ENCODE data around the gene MTHFD1L.
"Not testable (repeated sequence)": the region's sequence is repeated elsewhere in the genome, so short reads cannot be mapped to it uniquely, and the experiment has no call there.

Gene MTHFD1L

GRCh38 chr6:151068761-151069312, 203.3 kb downstream of the MTHFD1L start:
- no peak for DNase-seq (ENCODE audit: low spot score)

- no peak for DNase-seq (ENCODE audit: low spot score)
Measured at GRCh38 chr6:151069641-151070040, 204.1 kb downstream of the MTHFD1L start.

DNA sequence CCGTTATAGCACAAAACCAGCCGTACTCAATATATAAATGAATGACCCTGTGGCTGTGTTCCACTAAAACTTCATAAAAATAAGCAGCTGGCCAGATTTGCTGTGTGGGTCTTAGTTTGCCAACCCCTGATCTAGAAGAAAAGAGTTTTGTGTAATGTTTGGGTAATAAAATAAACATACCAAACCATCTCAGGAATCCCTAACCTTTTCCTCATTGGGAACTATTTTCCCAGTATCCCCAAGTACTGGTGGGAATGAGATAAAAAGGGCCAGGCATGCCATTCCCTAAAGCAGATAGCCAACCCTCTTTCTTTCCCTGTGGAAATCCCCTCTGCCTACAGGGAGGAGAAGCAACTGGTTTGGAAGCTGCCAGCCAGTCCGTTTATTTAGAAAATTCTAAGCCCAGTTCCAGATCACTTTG, 205.1 kb downstream of the MTHFD1L start:
- DNase-seq (ENCODE audit: low spot score) = no peak

DNA sequence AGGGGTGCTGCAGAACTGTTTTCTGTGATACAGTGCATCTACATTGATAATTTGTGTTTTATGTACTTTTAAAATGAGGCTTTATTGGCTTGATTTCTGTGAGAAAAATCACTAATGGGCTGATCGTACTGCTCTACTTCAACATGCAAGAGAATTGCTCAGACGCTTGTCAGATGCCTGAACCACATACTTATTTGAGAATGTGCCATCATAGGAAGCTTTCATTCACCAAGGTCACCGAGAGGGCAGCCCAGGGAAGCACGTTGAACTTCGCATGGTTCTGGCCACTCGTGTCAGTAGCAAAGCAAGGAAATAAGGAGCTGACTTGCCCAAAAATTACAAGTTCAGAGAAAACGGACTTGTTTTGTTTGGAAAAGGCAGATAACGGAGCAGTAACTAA, 205.8 kb downstream of the MTHFD1L start:
- DNase-seq (ENCODE audit: low spot score) = no peak

GRCh38 chr6:151073146-151073545, 207.6 kb downstream of the MTHFD1L start:
- DNase-seq (ENCODE audit: low spot score) = no peak

DNA sequence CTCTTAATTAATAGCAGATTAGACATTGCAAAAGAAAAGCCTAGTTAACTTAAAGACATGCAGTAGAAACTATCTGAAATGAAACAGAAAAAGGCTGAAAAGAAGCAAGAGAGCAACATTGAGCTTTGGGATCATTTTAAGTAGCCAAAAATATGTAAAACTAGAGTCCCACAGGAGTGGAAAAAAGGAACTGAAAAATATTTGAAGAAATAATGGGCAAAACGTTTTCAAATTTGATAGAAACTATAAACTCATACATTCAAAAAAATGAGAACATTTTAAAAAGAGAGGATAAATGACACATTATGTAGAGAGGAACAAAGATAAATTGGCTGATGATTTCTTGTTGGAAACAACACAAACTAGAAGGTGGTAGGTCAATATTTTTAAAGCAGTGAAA, 208.2 kb downstream of the MTHFD1L start:
- DNase-seq (ENCODE audit: low spot score) = no peak

GRCh38 chr6:151075005-151075404, 209.5 kb downstream of the MTHFD1L start:
- no peak for DNase-seq (ENCODE audit: low spot score)

DNA sequence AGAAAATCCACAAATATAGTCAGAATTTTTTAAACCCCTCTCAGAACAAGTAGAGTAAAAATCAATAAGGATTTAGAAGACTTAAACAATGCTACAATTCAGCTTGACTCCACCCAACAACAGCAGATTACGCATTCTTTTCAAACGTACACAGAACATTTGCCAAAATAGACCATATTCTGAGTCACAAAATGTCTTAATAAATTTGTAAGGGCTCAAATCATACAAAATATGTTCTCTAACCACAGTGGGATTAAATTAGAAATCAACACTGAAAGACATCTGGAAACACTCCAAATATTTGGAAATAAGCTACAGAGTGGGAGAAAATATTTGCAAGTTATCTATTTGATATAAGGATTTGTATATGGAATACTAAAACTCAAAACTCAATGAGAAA, 210.0 kb downstream of the MTHFD1L start:
- no peak for DNase-seq (ENCODE audit: low spot score)

GRCh38 chr6:151075930-151076555, 210.5 kb downstream of the MTHFD1L start:
- DNase-seq (ENCODE audit: low spot score) = no peak

DNA sequence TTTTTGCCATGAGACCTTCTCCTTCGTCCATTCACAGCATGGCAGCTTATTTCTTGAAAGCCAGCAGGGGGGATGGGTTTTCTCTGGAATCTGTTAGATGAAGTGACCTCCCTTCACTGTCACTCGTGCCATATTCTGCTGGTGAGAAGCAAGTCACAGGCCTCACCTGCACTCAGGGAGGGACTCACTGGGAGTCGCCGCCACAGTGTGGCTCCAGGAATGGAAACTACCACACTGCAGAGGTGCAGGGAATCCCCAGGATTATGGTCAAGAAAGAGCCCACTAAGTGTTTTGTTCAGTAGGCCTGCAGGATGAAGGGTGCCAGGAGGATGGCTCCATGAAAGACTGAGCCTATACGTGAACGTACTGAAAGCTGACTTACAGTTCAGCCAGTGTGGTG, 213.2 kb downstream of the MTHFD1L start:
- DNase-seq (ENCODE audit: low spot score) = no peak

GRCh38 chr6:151081656-151082055, 216.2 kb downstream of the MTHFD1L start:
- DNase-seq (ENCODE audit: low spot score) = no peak

GRCh38 chr6:151082079-151082478, 216.6 kb downstream of the MTHFD1L start:
- no peak for DNase-seq (ENCODE audit: low spot score)

DNA sequence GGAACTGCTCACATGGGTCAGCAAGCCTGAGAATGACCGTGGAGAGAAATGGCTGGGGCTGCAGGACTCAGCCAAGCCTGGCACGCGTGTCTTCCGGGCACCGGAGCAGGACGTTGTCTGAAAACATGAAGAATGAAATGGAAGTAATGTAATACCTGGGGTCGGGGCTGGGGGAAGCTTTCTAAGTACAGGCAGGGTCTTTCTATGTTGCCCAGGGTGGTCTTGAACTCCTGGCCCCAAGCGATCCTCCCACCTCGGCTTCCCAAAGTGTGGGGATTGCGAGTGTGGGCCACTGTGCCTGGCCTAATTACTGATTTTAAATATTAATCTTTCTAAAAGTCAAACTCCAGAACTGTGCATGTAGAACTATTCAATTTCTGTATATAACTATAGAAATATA, 218.8 kb downstream of the MTHFD1L start:
- no peak for DNase-seq (ENCODE audit: low spot score)

- not testable (repeated sequence) for DNase-seq (ENCODE audit: low spot score)
Measured at GRCh38 chr6:151087055-151087454, 221.6 kb downstream of the MTHFD1L start.

- DNase-seq (ENCODE audit: low spot score) = no peak
Measured at GRCh38 chr6:151087861-151088598, 222.5 kb downstream of the MTHFD1L start.

GRCh38 chr6:151088599-151088935, 223.1 kb downstream of the MTHFD1L start:
- no peak for DNase-seq (ENCODE audit: low spot score)

DNA sequence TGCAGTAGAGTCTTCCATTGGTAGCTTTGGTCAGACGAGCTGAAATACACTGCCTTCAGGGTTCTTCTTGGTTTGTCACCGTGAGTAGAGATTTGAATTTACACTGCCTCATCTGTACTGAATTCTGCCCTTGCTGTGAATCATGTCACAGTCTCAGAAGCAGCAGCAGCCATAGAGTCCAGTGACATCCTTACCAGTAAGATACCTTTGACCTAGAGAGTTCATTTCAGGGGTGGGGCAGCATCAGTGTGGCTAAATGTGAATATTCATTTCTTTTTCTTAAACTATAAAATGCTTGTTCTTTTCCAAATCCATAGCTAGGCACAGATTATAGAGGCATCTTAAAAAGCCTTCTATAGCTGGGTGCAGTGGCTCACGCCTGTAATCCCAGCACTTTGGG, 223.5 kb downstream of the MTHFD1L start:
- no peak for DNase-seq (ENCODE audit: low spot score)

- no peak for DNase-seq (ENCODE audit: low spot score)
Measured at GRCh38 chr6:151089978-151090377, 224.5 kb downstream of the MTHFD1L start.

DNA sequence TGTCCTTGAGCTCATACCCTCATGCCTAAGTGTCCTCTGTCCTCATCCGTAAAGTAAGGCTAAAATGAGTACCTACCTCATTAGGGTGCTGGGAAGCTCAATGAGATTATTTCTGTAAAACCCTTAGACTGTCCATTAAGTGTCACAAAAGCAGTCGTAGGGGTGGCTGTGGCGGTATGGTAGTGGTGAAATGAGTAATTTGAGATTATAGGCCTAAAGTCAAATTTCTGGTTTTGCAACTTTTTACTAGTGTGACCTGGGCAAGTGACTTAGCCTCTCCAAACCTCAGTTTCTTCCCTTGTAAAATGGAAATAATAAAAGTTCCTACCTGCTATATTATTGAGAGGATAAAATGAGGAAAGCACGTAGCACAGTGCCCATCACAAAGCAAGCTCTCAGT, 226.1 kb downstream of the MTHFD1L start:
- DNase-seq (ENCODE audit: low spot score) = no peak

DNA sequence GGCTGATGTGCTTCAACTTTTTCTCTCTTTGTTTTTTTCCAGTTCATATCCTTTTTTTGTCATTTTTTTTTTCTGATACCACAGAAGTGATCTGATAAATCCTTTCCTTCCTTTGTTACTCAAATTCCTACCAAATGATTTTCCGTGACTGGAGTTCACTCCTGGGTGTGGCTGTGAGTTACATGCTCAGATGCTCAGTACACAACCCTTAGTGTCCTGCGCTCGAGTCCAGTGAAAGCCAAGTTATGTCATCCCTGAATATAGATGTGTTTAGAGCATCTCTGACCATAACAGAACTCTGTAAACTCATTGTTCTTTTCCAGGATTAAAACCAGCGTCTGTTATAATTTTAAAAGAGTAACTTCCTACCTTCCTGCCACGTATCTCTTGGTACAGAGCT, 227.1 kb downstream of the MTHFD1L start:
- no peak for DNase-seq (ENCODE audit: low spot score)

DNA sequence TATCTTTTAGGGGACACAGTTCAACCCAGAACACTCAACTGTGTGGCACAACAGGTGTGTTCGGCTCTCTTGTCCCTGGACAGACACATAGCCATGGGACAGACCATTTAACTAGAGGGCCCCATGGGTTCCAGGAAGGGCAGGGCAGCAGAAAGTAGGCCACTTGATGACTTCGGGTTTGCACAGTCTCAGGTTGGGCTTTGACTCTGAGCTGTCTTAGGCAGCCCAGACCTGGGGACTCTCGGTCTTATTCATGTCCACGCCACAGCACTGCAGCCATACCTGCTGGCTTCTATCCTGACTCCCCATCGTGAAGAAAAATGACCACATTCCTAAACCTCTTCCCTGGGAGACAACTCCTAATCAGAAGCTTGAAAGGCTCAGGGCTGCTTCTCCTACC, 228.2 kb downstream of the MTHFD1L start:
- no peak for DNase-seq (ENCODE audit: low spot score)

GRCh38 chr6:151095538-151096254, 230.2 kb downstream of the MTHFD1L start:
- no peak for DNase-seq (ENCODE audit: low spot score)

- no peak for DNase-seq (ENCODE audit: low spot score)
Measured at GRCh38 chr6:151096255-151096612, 230.7 kb downstream of the MTHFD1L start.
